Osteocyte (in vitro differentiated cells): ENCODE data around the gene KLRF2. TPM values are rescaled to one million over a fixed set of nuclear protein-coding genes. Genes with fewer than 3 reads are reported as not detected.

ENCODE experiments used
- DNase-seq: peaks from one replicate; pipeline ENCODE4 v3.0.0; 2021; ENCODE audit warnings: mixed read lengths; ENCODE audit not compliant: unreplicated experiment; ENCODE audit errors: extremely low spot score
- H3K27ac Mint-ChIP-seq: one replicate; pipeline ENCODE4 v1.8.0; 2021; ENCODE audit warnings: mild to moderate bottlenecking, mixed read lengths; ENCODE audit not compliant: unreplicated experiment
- H3K27me3 Mint-ChIP-seq: one replicate; pipeline ENCODE4 v1.8.0; 2021; ENCODE audit warnings: mixed read lengths; ENCODE audit not compliant: unreplicated experiment
- H3K36me3 Mint-ChIP-seq: one replicate; pipeline ENCODE4 v1.8.0; 2021; ENCODE audit warnings: mixed read lengths; ENCODE audit not compliant: unreplicated experiment
- H3K4me1 Mint-ChIP-seq: one replicate; pipeline ENCODE4 v1.8.0; 2021; ENCODE audit warnings: mixed read lengths; ENCODE audit not compliant: unreplicated experiment
- H3K4me3 Mint-ChIP-seq: one replicate; pipeline ENCODE4 v1.8.0; 2021; ENCODE audit warnings: mild to moderate bottlenecking, moderate library complexity, mixed read lengths; ENCODE audit not compliant: unreplicated experiment
- H3K9me3 Mint-ChIP-seq: one replicate; pipeline ENCODE4 v1.8.0; 2021; ENCODE audit warnings: mixed read lengths; ENCODE audit not compliant: unreplicated experiment
- CTCF ChIP-seq: fragments of 200-600 bp; sonication (generic); IDR thresholded peaks from 2 replicates; pipeline ENCODE4 v1.5.0; 2021; ENCODE audit warnings: antibody characterized with exemption, mild to moderate bottlenecking, moderate library complexity
- total RNA-seq: library from RNA; stranded (reverse); gene quantifications from 2 replicates; pipeline ENCODE4 v1.2.1, GENCODE V29; 2021

Gene KLRF2
- total RNA-seq, 1 donor from 2014 or later, result not detected

GRCh38 chr12:9851927-9852326, 29.4 kb upstream of the KLRF2 start:
- H3K27me3 Mint-ChIP-seq, result peaks cover 4% of the 10 kb centered on the region
- no peak for TF ChIP-seq CTCF
- no peak for DNase-seq
- H3K36me3 Mint-ChIP-seq, result no peaks in the 10 kb centered on the region
- no peaks in the 10 kb centered on the region for H3K4me1 Mint-ChIP-seq
- H3K9me3 Mint-ChIP-seq, result no peaks in the 10 kb centered on the region
- H3K4me3 Mint-ChIP-seq, result no peak overlapping the region
- H3K27ac Mint-ChIP-seq, result no peak overlapping the region

- H3K9me3 Mint-ChIP-seq, result no peaks in the 10 kb centered on the region
- H3K27me3 Mint-ChIP-seq, result peaks cover 16% of the 10 kb centered on the region
Observed at GRCh38 chr12:9856151-9856550, 25.1 kb upstream of the KLRF2 start.

GRCh38 chr12:9856894-9857293, 24.4 kb upstream of the KLRF2 start:
- Mint-ChIP-seq H3K4me1 (no peaks in the 10 kb centered on the region), H3K27ac (no peak overlapping the region)
- no peak for TF ChIP-seq CTCF

More at GRCh38 chr12:9856151-9856550, 25.1 kb upstream of the KLRF2 start:
- no peak overlapping the region for H3K27ac Mint-ChIP-seq
- TF ChIP-seq CTCF, result no peak
- H3K4me3 Mint-ChIP-seq, result no peak overlapping the region
- DNase-seq, result no peak
- no peaks in the 10 kb centered on the region for H3K4me1 Mint-ChIP-seq
- H3K36me3 Mint-ChIP-seq, result no peaks in the 10 kb centered on the region

GRCh38 chr12:9858135-9858534, 23.2 kb upstream of the KLRF2 start:
- no peak for TF ChIP-seq CTCF
- Mint-ChIP-seq H3K4me1 (no peaks in the 10 kb centered on the region), H3K27ac (no peak overlapping the region), H3K36me3 (no peaks in the 10 kb centered on the region), H3K27me3 (peaks cover 16% of the 10 kb centered on the region), H3K9me3 (no peaks in the 10 kb centered on the region), H3K4me3 (no peak overlapping the region)
- DNase-seq, result no peak

More at GRCh38 chr12:9856894-9857293, 24.4 kb upstream of the KLRF2 start:
- Mint-ChIP-seq H3K36me3 (no peaks in the 10 kb centered on the region), H3K27me3 (peaks cover 16% of the 10 kb centered on the region), H3K9me3 (no peaks in the 10 kb centered on the region), H3K4me3 (no peak overlapping the region)
- DNase-seq, result no peak

GRCh38 chr12:9864913-9865675, 16.2 kb upstream of the KLRF2 start:
- Mint-ChIP-seq H3K4me1 (peaks cover 4% of the 10 kb centered on the region), H3K27me3 (peaks cover 3% of the 10 kb centered on the region), H3K4me3 (no peak overlapping the region), H3K36me3 (no peaks in the 10 kb centered on the region), H3K9me3 (no peaks in the 10 kb centered on the region), H3K27ac (no peak overlapping the region)
- no peak for DNase-seq
- TF ChIP-seq CTCF, result no peak
